Glomerular endothelial cell (primary cell): Measurements from ENCODE around the gene KLHL30. TPM values are rescaled to one million over a fixed set of nuclear protein-coding genes. Genes with fewer than 3 reads are reported as not detected.

Source experiments
- DNase-seq: peaks from one replicate; pipeline ENCODE4 v3.0.0-alpha.2; 2011; ENCODE audit warnings: low read depth, low spot score; ENCODE audit errors: extremely low read depth
- total RNA-seq: library from RNA; depleted of rRNA; stranded (reverse); fragments of >200 nt; gene quantifications from 2 replicates; pipeline ENCODE4 v1.2.3, GENCODE V29; 2015

The KLHL30 gene
- total RNA-seq, 1 donor from 2014 or later, result 0.12 TPM

GRCh38 chr2:238144262-238144661 is 5.8 kb downstream of the KLHL30 start:
- DNase-seq, result no peak

GRCh38 chr2:238145046-238145445 is 6.6 kb downstream of the KLHL30 start:
- no peak for DNase-seq

GRCh38 chr2:238145851-238146250 is 7.4 kb downstream of the KLHL30 start:
- DNase-seq, result no peak

GRCh38 chr2:238146884-238147544 is 8.5 kb downstream of the KLHL30 start:
- no peak for DNase-seq

GRCh38 chr2:238148981-238149380 is 10.5 kb downstream of the KLHL30 start:
- DNase-seq, result no peak

GRCh38 chr2:238149841-238150572 is 11.5 kb downstream of the KLHL30 start:
- no peak for DNase-seq

GRCh38 chr2:238150686-238151085 is 12.2 kb downstream of the KLHL30 start:
- no peak for DNase-seq

- no peak for DNase-seq
These were observed 12.7 kb downstream of the KLHL30 start for GRCh38 chr2:238151205-238151604.

GRCh38 chr2:238151628-238152235 is 13.3 kb downstream of the KLHL30 start:
- DNase-seq, result no peak

- DNase-seq, result no peak
These were observed 14.6 kb downstream of the KLHL30 start for GRCh38 chr2:238152771-238153688.

- no peak for DNase-seq
These were observed 16.1 kb downstream of the KLHL30 start for GRCh38 chr2:238154570-238154969.

- DNase-seq, result no peak
These were observed 16.7 kb downstream of the KLHL30 start for GRCh38 chr2:238155051-238155760.

- DNase-seq, result no peak
These were observed 17.6 kb downstream of the KLHL30 start for GRCh38 chr2:238155761-238156694.

GRCh38 chr2:238157506-238158017 is 19.1 kb downstream of the KLHL30 start:
- no peak for DNase-seq

- no peak for DNase-seq
These were observed 19.6 kb downstream of the KLHL30 start for GRCh38 chr2:238158018-238158508.

- no peak for DNase-seq
These were observed 20.1 kb downstream of the KLHL30 start, which contains the start of gene ERFE for GRCh38 chr2:238158509-238159070. Gene ERFE (plus strand): TSS chr2:238158970. CDS start chr2:238159008, 38 bp downstream.

GRCh38 chr2:238159071-238159539 is 20.6 kb downstream of the KLHL30 start:
- no peak for DNase-seq

GRCh38 chr2:238159661-238160205 is 21.3 kb downstream of the KLHL30 start:
- no peak for DNase-seq
